ENCODE measurements around the gene ITPR2. TPM values are rescaled to one million over a fixed set of nuclear protein-coding genes. Genes with fewer than 3 reads are reported as not detected.

The ITPR2 gene
- total and polyA plus RNA-seq, 2 of the 13 experiments (the other 11 are each of a cell fraction or from before 2014, with no cell fraction given), result 31.9 to 81.9 TPM

DNA sequence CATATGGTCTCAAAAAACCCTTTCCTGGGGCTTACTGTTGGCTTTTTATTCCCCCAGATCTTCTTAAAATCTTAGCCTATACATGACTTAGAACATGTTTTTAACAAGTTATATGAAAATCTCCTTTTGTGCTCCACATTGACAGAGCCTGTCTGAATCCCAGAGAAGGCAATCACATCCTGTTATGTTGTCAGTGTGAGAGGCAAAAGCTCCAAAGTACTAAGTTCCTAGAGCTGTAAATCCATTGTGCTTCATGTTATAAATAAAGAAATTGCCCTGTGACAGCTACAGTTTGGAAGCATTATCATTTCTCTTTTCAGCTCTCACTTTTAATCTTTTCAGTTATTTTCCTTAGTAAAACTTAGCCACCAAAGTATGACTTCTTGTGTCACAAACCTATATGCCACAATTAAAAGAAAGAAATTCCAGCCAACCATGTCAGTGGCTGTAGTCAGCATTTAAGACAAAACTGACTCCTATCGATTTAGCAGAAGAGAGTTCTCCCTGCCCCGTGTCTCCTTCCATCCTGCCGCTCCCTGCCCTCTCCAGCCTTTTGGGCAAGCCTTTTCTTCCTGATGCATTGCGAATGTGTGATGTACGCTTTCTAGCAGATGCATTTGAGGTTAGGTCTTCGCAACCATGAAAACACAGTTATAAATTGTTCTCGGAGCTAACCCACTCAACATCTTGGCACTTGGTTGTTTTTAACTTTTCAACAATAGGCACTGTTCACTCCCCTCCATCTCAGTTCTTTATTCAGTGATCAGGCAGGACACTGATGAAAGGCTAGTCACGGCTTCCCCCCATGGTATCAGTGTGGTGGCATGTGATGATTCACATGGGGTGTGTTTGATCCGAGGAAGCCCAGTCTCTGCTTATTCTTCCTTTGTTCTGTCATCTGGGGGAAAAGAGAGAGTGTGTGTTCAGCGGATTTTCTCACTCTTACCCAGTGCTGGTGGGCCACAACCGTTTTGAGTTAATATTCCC is 494.1 kb downstream of the ITPR2 start:
- no peaks in the 10 kb centered on the region for H3K79me2 ChIP-seq (ENCODE audit: insufficient read depth, low read length)
- H3K4me3 ChIP-seq (replicated peaks in 1 of 3; ENCODE audit: insufficient read depth in 1 of 3, low read depth in 2 of 3, low read length in 3 of 3), result no peak overlapping the region
- no peaks in the 10 kb centered on the region for H4K20me1 ChIP-seq (ENCODE audit: insufficient read depth, low read length)
- FAIRE-seq (no peak), ATAC-seq (no peak), DNase-seq (ENCODE audit: low spot score) (no peak)
- no TSS peak for BruUV-seq (replicated peaks)
- no peak overlapping the region for H3K4me2 ChIP-seq (ENCODE audit: low read depth, low read length)
- 94% methylated on average over 11 of the region's 11 CpGs for WGBS (ENCODE audit: low lambda C conversion rate)
- peaks cover 15 to 41% of the 10 kb centered on the region in 2 experiments for H3K36me3 ChIP-seq (replicated peaks in 1 of 2; ENCODE audit: control insufficient read depth in 1 of 2, insufficient read depth in 2 of 2, low read length in 2 of 2)
- in situ Hi-C loops (cut with HindIII; ENCODE audit: extremely low pct_ligation_motif_present, low pct_unique_long_range_greater_than_20kb), result no loop called here
- H3K27me3 ChIP-seq (ENCODE audit: control insufficient read depth in 1 of 2, insufficient read depth in 2 of 2, low read length in 2 of 2), result no peaks in the 10 kb centered on the region
- CTCF ChIA-PET (ENCODE audit: low intra/inter-chr PET ratio, low total read pairs), result no interaction called here
- H3K4me1 ChIP-seq (ENCODE audit: insufficient read depth, low read length), result no peaks in the 10 kb centered on the region
- TF ChIP-seq RBM22 (optimal IDR thresholded peaks at IDR 0.05; ENCODE audit: low read length), result peak; percentile 18
- TF ChIP-seq, protein P1, sequence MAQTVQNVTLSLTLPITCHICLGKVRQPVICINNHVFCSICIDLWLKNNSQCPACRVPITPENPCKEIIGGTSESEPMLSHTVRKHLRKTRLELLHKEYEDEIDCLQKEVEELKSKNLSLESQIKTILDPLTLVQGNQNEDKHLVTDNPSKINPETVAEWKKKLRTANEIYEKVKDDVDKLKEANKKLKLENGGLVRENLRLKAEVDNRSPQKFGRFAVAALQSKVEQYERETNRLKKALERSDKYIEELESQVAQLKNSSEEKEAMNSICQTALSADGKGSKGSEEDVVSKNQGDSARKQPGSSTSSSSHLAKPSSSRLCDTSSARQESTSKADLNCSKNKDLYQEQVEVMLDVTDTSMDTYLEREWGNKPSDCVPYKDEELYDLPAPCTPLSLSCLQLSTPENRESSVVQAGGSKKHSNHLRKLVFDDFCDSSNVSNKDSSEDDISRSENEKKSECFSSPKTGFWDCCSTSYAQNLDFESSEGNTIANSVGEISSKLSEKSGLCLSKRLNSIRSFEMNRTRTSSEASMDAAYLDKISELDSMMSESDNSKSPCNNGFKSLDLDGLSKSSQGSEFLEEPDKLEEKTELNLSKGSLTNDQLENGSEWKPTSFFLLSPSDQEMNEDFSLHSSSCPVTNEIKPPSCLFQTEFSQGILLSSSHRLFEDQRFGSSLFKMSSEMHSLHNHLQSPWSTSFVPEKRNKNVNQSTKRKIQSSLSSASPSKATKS (CRISPR knock-in tag; IDR thresholded peaks at IDR 0.05), result no peak
- intact Hi-C loops (cut with micrococcal nuclease; ENCODE audit: unreplicated experiment), result no loop called here
- POLR2A ChIA-PET, result no interaction called here
- H3K9me3 ChIP-seq (ENCODE audit: low read length), result no peaks in the 10 kb centered on the region
- no peak overlapping the region for H3K9ac ChIP-seq (ENCODE audit: insufficient read depth, low read depth, low read length)
- H3K27ac ChIP-seq (ENCODE audit: extremely low read length, insufficient read depth, low read length), result no peak overlapping the region
- H2AFZ ChIP-seq (ENCODE audit: low read length), result no peak overlapping the region

DNA sequence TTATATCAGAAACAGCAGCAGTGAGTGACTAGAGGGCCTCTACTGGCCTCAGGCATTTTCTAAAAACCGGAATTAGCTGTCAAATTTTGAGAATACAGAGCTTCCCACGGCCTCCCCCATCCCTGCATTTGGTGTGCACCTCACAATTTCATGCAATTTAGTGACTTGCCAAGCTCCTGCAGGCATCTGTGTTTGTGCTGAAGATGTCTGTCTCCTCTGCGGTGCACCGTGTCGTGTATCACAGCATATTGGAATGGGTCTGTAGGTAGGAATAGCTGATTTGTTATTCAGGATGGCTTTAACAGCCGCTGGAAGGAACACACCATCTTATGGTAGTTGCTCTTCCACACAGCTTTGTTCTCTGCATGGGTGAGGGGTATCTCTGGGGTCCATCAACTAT is 497.3 kb downstream of the ITPR2 start:
- Histone ChIP-seq H3K9ac (ENCODE audit: insufficient read depth, low read depth, low read length) (no peak overlapping the region), H3K79me2 (ENCODE audit: insufficient read depth, low read length) (no peaks in the 10 kb centered on the region), H3K4me2 (ENCODE audit: low read depth, low read length) (no peak overlapping the region), H2AFZ (ENCODE audit: low read length) (no peak overlapping the region), H3K27me3 (ENCODE audit: control insufficient read depth in 1 of 2, insufficient read depth in 2 of 2, low read length in 2 of 2) (no peaks in the 10 kb centered on the region), H3K36me3 (replicated peaks in 1 of 2; ENCODE audit: control insufficient read depth in 1 of 2, insufficient read depth in 2 of 2, low read length in 2 of 2) (peaks cover 9 to 26% of the 10 kb centered on the region in 2 experiments), H3K9me3 (ENCODE audit: low read length) (no peaks in the 10 kb centered on the region), H3K4me1 (ENCODE audit: insufficient read depth, low read length) (no peaks in the 10 kb centered on the region), H4K20me1 (ENCODE audit: insufficient read depth, low read length) (no peaks in the 10 kb centered on the region), H3K27ac (ENCODE audit: extremely low read length, insufficient read depth, low read length) (no peak overlapping the region), H3K4me3 (replicated peaks in 1 of 3; ENCODE audit: insufficient read depth in 1 of 3, low read depth in 2 of 3, low read length in 3 of 3) (no peak overlapping the region)
- POLR2A ChIA-PET, result no interaction called here
- intact Hi-C loops (cut with micrococcal nuclease; ENCODE audit: unreplicated experiment) (no loop called here), in situ Hi-C loops (cut with HindIII; ENCODE audit: extremely low pct_ligation_motif_present, low pct_unique_long_range_greater_than_20kb) (no loop called here)
- BruUV-seq (replicated peaks), result no TSS peak
- no peak for FAIRE-seq
- DNase-seq (ENCODE audit: low spot score), result no peak
- CTCF ChIA-PET (ENCODE audit: low intra/inter-chr PET ratio, low total read pairs), result no interaction called here
- 100% methylated on average over 6 of the region's 6 CpGs for WGBS (ENCODE audit: low lambda C conversion rate)
- no peak for ATAC-seq
- TF ChIP-seq HMG20A (CRISPR knock-in tag; IDR thresholded peaks at IDR 0.05; ENCODE audit: borderline replicate concordance), result no peak
- TF ChIP-seq REXO4 (CRISPR knock-in tag; IDR thresholded peaks at IDR 0.05; ENCODE audit: borderline replicate concordance), result no peak
- TF ChIP-seq ZNF773 (CRISPR knock-in tag; IDR thresholded peaks at IDR 0.05; ENCODE audit: borderline replicate concordance), result no peak
- no peak for TF ChIP-seq SMAD1 (CRISPR knock-in tag; IDR thresholded peaks at IDR 0.05; ENCODE audit: borderline replicate concordance, low read depth)
- TF ChIP-seq, protein P2, sequence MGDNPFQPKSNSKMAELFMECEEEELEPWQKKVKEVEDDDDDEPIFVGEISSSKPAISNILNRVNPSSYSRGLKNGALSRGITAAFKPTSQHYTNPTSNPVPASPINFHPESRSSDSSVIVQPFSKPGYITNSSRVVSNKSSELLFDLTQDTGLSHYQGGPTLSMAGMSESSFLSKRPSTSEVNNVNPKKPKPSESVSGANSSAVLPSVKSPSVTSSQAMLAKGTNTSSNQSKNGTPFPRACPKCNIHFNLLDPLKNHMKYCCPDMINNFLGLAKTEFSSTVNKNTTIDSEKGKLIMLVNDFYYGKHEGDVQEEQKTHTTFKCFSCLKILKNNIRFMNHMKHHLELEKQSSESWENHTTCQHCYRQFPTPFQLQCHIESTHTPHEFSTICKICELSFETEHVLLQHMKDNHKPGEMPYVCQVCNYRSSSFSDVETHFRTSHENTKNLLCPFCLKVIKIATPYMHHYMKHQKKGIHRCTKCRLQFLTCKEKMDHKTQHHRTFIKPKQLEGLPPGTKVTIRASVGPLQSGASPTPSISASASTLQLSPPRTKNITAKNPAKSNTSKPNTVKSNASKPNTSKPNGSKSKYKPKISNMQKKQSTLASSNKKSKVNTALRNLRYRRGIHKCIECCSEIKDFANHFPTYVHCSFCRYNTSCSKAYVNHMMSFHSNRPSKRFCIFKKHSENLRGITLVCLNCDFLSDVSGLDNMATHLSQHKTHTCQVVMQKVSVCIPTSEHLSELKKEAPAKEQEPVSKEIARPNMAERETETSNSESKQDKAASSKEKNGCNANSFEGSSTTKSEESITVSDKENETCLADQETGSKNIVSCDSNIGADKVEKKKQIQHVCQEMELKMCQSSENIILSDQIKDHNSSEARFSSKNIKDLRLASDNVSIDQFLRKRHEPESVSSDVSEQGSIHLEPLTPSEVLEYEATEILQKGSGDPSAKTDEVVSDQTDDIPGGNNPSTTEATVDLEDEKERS (CRISPR knock-in tag; IDR thresholded peaks at IDR 0.05), result no peak
- TF ChIP-seq MBD4 (IDR thresholded peaks at IDR 0.05; ENCODE audit: borderline replicate concordance, low read length), result no peak
- no peak for TF ChIP-seq ZNF547 (CRISPR knock-in tag; IDR thresholded peaks at IDR 0.05)
- no peak for TF ChIP-seq ZNF607 (CRISPR knock-in tag; IDR thresholded peaks at IDR 0.05; ENCODE audit: borderline replicate concordance)
